Karpas-422 (cell line): ENCODE data around the gene CTXN1. TPM values are rescaled to one million over a fixed set of nuclear protein-coding genes. Genes with fewer than 3 reads are reported as not detected.

ENCODE experiments used
- DNase-seq: peaks from one replicate; pipeline ENCODE4 v3.0.0-alpha.2; 2015
- H2AFZ ChIP-seq: fragments of 200-600 bp; sonication (generic); 2 replicates; pipeline ENCODE4 v1.6.1; 2014; ENCODE audit warnings: antibody characterized with exemption, low read length, mixed read lengths
- H3K27ac ChIP-seq: fragments of 200-600 bp; sonication (generic); 2 replicates; pipeline ENCODE4 v1.5.1; 2014; ENCODE audit warnings: mild to moderate bottlenecking, low read length, moderate library complexity
- H3K27me3 ChIP-seq: fragments of 200-600 bp; sonication (generic); 2 replicates; pipeline ENCODE4 v1.6.1; 2014; ENCODE audit warnings: low read length, mixed read lengths
- H3K36me3 ChIP-seq: fragments of 200-600 bp; sonication (generic); 2 replicates; pipeline ENCODE4 v1.6.1; 2014; ENCODE audit warnings: low read length, mixed read lengths; ENCODE audit not compliant: insufficient read depth
- H3K4me1 ChIP-seq: fragments of 200-600 bp; sonication (generic); 2 replicates; pipeline ENCODE4 v1.6.1; 2014; ENCODE audit warnings: mild to moderate bottlenecking, low read length, mixed read lengths
- H3K4me2 ChIP-seq: fragments of 200-600 bp; sonication (generic); 2 replicates; pipeline ENCODE4 v1.6.1; 2014; ENCODE audit warnings: low read length, low read depth, mild to moderate bottlenecking; ENCODE audit not compliant: poor library complexity, severe bottlenecking
- H3K4me3 ChIP-seq: fragments of 200-600 bp; sonication (generic); 2 replicates; pipeline ENCODE4 v1.5.1; 2014; ENCODE audit warnings: mild to moderate bottlenecking, antibody characterized with exemption, low read length, mixed read lengths
- H3K79me2 ChIP-seq: fragments of 200-600 bp; sonication (generic); 2 replicates; pipeline ENCODE4 v1.6.1; 2014; ENCODE audit warnings: mild to moderate bottlenecking, low read length, mixed read lengths
- H3K9ac ChIP-seq: fragments of 200-600 bp; sonication (generic); 2 replicates; pipeline ENCODE4 v1.6.0; 2014; ENCODE audit warnings: low read length
- H3K9me2 ChIP-seq: fragments of 200-600 bp; sonication (generic), shearing (Covaris generic); replicated peaks from 2 replicates; pipeline ENCODE4 v1.6.0; 2014; ENCODE audit warnings: mild to moderate bottlenecking, low read length, moderate library complexity; ENCODE audit not compliant: insufficient read depth
- H3K9me3 ChIP-seq: fragments of 300-700, 200-600 bp; sonication (generic); 2 replicates; pipeline ENCODE4 v1.6.1; 2014; ENCODE audit warnings: low read length, mixed read lengths
- H4K20me1 ChIP-seq: fragments of 200-600 bp; sonication (generic); 2 replicates; pipeline ENCODE4 v1.6.1; 2014; ENCODE audit warnings: mild to moderate bottlenecking, antibody characterized with exemption, low read length, low read depth; ENCODE audit not compliant: insufficient read depth
- total RNA-seq: library from RNA; depleted of rRNA; stranded (reverse); fragments of >200 nt; shearing (Covaris generic); gene quantifications from 2 replicates; pipeline ENCODE4 v1.2.3, GENCODE V29; 2014; ENCODE audit warnings: low replicate concordance

The CTXN1 gene
- total RNA-seq, 1 experiment from 2014 or later: not detected

- Histone ChIP-seq H3K79me2 (peaks cover 27% of the 10 kb centered on the region), H3K27me3 (no peaks in the 10 kb centered on the region), H3K4me3 (no peak overlapping the region), H3K9me3 (no peaks in the 10 kb centered on the region), H4K20me1 (no peaks in the 10 kb centered on the region; the same call in 1 of the 2 replicates), H3K4me1 (peaks cover 19% of the 10 kb centered on the region), H3K36me3 (no peaks in the 10 kb centered on the region), H3K4me2 (no peak overlapping the region), H3K9me2 (no peaks in the 10 kb centered on the region), H3K9ac (0 out of 2 replicates have a peak overlapping the region, but pooled peaks have one; percentile 10), H3K27ac (no peak overlapping the region), H2AFZ (no peak overlapping the region)
- no peak for DNase-seq
Observed at GRCh38 chr19:7905859-7906258, 20.1 kb downstream of the CTXN1 start.

DNA sequence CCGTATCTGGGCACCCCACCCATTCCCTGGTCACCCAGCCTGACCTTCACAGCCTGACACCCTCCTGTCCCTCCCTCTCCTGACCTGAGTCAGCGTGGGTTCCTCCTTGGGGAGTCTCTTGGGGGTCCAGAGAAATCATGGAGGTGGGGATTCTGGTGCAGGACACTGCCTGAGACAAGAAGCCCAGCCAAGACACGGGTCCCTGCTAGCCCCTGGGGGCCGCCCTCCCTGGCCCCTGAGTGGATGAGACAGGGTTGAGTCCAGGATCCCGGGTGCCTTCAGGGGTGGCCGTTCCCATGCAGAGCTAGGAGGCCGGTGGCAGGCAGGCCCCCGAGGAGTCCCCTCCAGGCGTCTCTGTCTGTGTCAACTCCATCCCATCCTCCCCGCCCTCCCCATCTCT is 20.7 kb downstream of the CTXN1 start:
- Histone ChIP-seq H3K36me3 (no peaks in the 10 kb centered on the region), H3K9me2 (no peaks in the 10 kb centered on the region), H3K4me1 (peaks cover 19% of the 10 kb centered on the region), H4K20me1 (no peaks in the 10 kb centered on the region; the same call in 1 of the 2 replicates), H3K27me3 (no peaks in the 10 kb centered on the region), H3K27ac (no peak overlapping the region), H3K79me2 (peaks cover 27% of the 10 kb centered on the region), H3K4me2 (peak overlapping the region; percentile 94), H3K9me3 (no peaks in the 10 kb centered on the region), H2AFZ (no peak overlapping the region), H3K4me3 (peak overlapping the region; percentile 97; the same call in 1 of the 2 replicates), H3K9ac (peak overlapping the region; percentile 91)
- DNase-seq: no peak

DNA sequence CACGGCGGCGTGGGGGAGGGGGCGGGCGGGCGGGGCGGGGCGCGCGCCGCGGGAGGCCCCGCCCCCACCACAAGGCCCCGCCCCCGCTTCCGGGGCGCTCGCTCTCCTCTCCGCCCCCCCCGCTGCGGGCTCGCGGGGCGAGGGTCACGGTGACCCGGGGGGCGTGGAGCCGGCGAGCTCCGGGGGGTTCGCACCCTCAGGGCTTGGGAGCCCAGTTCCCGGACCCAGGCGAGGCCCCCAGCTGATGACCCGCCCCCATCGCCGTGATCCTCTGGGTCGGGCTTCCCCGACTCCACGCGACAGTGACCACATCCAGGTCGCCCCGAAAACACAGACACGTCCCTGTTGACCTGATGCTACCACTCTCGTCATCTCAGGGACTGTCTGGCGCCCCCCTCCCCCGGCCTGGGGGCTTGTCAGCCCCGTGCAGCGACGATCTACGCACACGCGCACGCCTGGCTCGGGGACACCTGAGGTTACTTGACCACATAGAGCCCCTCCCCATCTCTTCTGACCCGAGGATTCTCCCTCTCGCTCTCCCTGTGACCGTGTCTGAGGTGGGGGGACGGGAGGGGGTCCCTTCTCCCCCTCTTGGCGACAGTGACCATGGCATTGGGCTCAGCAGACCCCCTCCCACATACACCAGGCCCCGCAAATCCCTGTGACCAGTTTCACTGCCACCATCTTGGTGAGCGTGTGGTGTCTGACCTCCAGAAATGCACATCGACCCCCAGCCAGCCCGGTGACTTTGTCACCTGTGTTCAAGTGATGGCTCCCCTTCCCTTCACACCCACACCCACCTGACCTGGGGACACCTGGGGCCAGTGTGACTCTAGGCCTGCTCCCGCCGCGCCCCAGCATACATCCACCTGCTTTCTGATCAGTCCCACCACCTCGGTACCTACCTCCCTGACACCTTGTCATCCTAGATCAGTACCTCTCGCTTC is 21.6 kb downstream of the CTXN1 start:
- H2AFZ ChIP-seq: peak overlapping the region; percentile 48; the same call in 1 of the 2 replicates
- peaks cover 27% of the 10 kb centered on the region for H3K79me2 ChIP-seq

DNA sequence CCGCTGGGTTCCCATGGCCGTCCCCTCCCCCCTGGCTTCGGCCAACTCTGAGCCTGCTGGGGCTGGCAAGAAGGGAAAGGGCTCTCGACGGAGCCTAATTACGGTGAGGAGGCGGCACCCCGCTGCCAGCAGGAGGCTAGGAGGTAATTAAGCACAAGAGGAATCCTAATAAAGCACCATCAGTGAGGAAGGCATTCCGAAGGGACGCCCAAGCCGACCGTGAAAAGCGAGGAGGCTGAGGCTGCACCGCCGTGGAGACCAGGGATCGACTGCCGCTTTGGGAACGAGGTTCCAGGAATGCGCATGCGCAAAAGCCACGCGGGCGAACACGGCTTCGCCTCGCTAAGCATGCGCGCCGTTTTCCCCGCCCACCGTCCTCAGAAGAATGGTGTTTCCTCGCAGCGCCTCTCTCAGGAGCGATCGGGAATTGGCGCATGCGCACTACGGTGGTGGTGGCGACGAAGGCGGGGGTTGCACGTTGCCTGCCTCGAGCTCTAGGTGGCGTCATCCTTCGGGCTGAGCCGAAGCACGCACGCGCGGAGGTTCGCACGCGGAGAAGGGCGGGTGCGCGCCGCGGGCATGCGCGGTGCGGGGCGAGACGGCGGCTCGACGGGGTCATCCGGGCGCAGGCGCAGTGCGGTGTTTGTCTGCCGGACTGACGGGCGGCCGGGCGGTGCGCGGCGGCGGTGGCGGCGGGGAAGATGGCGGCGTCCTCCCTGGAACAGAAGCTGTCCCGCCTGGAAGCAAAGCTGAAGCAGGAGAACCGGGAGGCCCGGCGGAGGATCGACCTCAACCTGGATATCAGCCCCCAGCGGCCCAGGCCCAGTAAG is 22.5 kb downstream of the CTXN1 start, which contains the start of gene MAP2K7:
TSS of gene MAP2K7 (plus strand) at position 634 of the 830 bp plus-strand sequence. CDS start at position 702, 68 bp downstream.
- Histone ChIP-seq H3K4me2 (peak within 1 kb of the TSS; percentile 94), H3K27ac (peak within 1 kb of the TSS; percentile 35; the same call in 1 of the 2 replicates), H2AFZ (peak within 1 kb of the TSS; percentile 79; the same call in 1 of the 2 replicates), H3K4me3 (peak within 1 kb of the TSS; percentile 97), H3K9ac (peak within 1 kb of the TSS; percentile 91), H4K20me1 (no peaks in the 10 kb centered on the region; the same call in 1 of the 2 replicates), H3K79me2 (peaks cover 27% of the 10 kb centered on the region), H3K36me3 (no peaks in the 10 kb centered on the region), H3K27me3 (no peaks in the 10 kb centered on the region), H3K9me2 (no peaks in the 10 kb centered on the region), H3K4me1 (peaks cover 19% of the 10 kb centered on the region), H3K9me3 (no peaks in the 10 kb centered on the region)
- DNase-seq: peak; percentile 100

More for the DNA sequence above, 21.6 kb downstream of the CTXN1 start:
- no peaks in the 10 kb centered on the region; the same call in 1 of the 2 replicates for H4K20me1 ChIP-seq
- no peaks in the 10 kb centered on the region for H3K9me3 ChIP-seq
- H3K4me1 ChIP-seq: peaks cover 19% of the 10 kb centered on the region
- H3K27ac ChIP-seq: peak overlapping the region; percentile 35; the same call in 1 of the 2 replicates
- H3K9ac ChIP-seq: peak overlapping the region; percentile 91
- DNase-seq: peak; percentile 75
- H3K36me3 ChIP-seq: no peaks in the 10 kb centered on the region
- no peaks in the 10 kb centered on the region for H3K27me3 ChIP-seq
- H3K4me2 ChIP-seq: peak overlapping the region; percentile 94
- peak overlapping the region; percentile 97 for H3K4me3 ChIP-seq
- no peaks in the 10 kb centered on the region for H3K9me2 ChIP-seq

GRCh38 chr19:7902796-7903243 is 23.1 kb downstream of the CTXN1 start:
- H3K36me3 ChIP-seq: no peaks in the 10 kb centered on the region
- peak overlapping the region; percentile 93 for H3K4me2 ChIP-seq
- H3K79me2 ChIP-seq: peaks cover 27% of the 10 kb centered on the region
- H3K4me1 ChIP-seq: peaks cover 19% of the 10 kb centered on the region
- H3K27ac ChIP-seq: no peak overlapping the region
- no peaks in the 10 kb centered on the region; the same call in 1 of the 2 replicates for H4K20me1 ChIP-seq
- H3K27me3 ChIP-seq: no peaks in the 10 kb centered on the region
- no peaks in the 10 kb centered on the region for H3K9me3 ChIP-seq
- H2AFZ ChIP-seq: peak overlapping the region; percentile 79; the same call in 1 of the 2 replicates
- no peak for DNase-seq
- no peaks in the 10 kb centered on the region for H3K9me2 ChIP-seq
- peak overlapping the region; percentile 86 for H3K9ac ChIP-seq
- peak overlapping the region; percentile 75 for H3K4me3 ChIP-seq

DNA sequence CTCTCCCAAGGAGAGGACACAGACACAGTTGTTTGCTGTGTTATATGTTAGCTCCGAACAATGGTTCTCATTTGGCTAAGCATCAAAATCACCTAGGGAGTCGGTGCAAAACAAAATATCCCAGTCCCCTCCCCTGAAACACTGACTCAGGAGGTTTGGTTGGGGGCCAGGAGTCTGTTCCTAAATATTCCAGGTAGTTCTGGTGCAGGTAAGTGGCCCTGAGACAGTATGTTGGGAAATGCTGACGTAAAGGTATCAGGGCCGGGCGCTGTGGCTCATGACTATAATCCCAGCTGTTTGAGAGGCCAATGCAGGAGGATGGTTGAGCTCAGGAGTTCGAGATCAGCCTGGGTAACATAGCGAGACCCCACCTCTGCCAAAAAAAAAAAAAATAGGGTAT is 24.6 kb downstream of the CTXN1 start:
- no peak for DNase-seq
- no peak overlapping the region for H3K4me2 ChIP-seq

DNA sequence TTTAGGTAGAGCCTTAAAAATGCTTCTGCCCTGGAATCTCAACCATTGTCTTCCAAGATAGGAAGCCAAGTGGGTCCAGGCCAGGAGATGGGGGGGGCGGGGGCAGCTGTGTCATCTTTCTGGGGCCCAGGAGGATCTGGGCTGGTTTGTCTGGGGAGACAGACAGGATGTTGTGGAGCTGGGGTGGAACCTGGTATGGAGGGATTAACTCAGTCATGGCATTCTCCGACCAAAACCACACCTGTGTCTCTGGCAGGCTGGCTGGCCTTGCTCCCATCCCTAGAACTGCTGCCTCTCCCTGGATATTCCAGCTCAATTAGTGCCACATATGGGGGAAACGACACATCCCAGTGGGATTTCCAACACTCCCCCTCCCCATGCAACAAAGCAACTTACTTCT is 25.0 kb downstream of the CTXN1 start:
- Histone ChIP-seq H3K9ac (no peak overlapping the region), H3K4me2 (no peak overlapping the region), H3K4me1 (peaks cover 19% of the 10 kb centered on the region), H3K27me3 (no peaks in the 10 kb centered on the region), H3K27ac (no peak overlapping the region), H3K9me2 (no peaks in the 10 kb centered on the region), H3K4me3 (no peak overlapping the region), H3K9me3 (no peaks in the 10 kb centered on the region), H3K79me2 (peaks cover 19% of the 10 kb centered on the region), H2AFZ (no peak overlapping the region), H4K20me1 (no peaks in the 10 kb centered on the region; the same call in 1 of the 2 replicates), H3K36me3 (no peaks in the 10 kb centered on the region)
- DNase-seq: no peak

More for the DNA sequence above, 24.6 kb downstream of the CTXN1 start:
- H3K9ac ChIP-seq: no peak overlapping the region
- no peaks in the 10 kb centered on the region; the same call in 1 of the 2 replicates for H4K20me1 ChIP-seq
- H3K79me2 ChIP-seq: peaks cover 23% of the 10 kb centered on the region
- no peaks in the 10 kb centered on the region for H3K9me2 ChIP-seq
- no peaks in the 10 kb centered on the region for H3K36me3 ChIP-seq
- peaks cover 19% of the 10 kb centered on the region for H3K4me1 ChIP-seq
- H2AFZ ChIP-seq: no peak overlapping the region
- H3K27me3 ChIP-seq: no peaks in the 10 kb centered on the region
- H3K4me3 ChIP-seq: no peak overlapping the region
- no peaks in the 10 kb centered on the region for H3K9me3 ChIP-seq
- no peak overlapping the region for H3K27ac ChIP-seq
